ENCODE measurements around the gene TUBB3.

DNA sequence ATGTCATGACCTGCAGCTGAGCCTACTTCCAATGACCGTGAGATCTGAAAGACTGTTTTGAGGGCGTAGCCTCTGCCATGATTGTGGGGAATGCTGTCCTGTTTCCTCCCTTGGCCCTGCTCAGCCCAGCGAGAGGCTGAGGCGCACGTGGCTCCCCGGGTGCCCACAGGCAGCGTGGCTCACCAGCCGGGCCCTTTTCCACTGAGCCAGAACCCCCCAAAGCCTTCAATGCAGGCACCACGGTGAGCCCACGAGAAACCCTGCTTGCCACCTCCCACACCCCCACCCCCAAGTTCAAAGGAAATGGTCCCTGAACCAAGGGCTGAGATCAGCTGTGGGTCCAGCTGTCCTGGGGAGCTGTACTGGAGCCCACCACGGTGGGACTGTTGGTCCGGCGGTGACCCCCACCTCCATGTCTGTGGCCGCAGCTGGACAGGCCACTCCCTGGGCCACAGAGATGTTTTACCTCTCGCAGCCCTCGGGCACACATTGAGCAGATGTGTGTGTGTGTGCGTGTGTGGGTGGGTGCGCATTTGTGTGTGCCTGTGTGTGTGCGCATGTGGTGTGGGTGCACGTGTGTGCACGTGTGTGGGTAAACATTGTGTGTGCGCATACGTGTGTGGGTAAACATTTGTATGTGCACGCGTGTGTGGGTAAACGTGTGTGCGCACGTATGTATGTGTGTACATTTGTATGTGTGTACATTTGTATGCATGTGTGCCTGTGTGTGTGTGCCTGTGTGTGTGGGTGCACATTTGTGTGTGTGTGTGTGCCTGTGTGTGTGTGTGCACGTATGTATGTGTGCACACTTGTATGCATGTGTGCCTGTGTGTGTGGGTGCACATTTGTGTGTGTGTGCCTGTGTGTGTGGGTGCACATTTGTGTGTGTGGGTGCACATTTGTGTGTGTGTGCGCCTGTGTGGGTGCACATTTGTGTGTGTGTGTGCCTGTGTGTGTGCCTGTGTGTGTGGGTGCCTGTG is 9.4 kb upstream of the TUBB3 start:
- no peak for TF ChIP-seq CBX5 (IDR thresholded peaks at IDR 0.05; ENCODE audit: low read depth, low read length)
- TF ChIP-seq SUZ12 (IDR thresholded peaks at IDR 0.05; ENCODE audit: low read length), result no peak
- TF ChIP-seq SP2 (IDR thresholded peaks at IDR 0.05; ENCODE audit: low read length), result no peak
- TF ChIP-seq TBP (IDR thresholded peaks at IDR 0.05; ENCODE audit: low read depth, low read length), result no peak
- TF ChIP-seq, protein P1, sequence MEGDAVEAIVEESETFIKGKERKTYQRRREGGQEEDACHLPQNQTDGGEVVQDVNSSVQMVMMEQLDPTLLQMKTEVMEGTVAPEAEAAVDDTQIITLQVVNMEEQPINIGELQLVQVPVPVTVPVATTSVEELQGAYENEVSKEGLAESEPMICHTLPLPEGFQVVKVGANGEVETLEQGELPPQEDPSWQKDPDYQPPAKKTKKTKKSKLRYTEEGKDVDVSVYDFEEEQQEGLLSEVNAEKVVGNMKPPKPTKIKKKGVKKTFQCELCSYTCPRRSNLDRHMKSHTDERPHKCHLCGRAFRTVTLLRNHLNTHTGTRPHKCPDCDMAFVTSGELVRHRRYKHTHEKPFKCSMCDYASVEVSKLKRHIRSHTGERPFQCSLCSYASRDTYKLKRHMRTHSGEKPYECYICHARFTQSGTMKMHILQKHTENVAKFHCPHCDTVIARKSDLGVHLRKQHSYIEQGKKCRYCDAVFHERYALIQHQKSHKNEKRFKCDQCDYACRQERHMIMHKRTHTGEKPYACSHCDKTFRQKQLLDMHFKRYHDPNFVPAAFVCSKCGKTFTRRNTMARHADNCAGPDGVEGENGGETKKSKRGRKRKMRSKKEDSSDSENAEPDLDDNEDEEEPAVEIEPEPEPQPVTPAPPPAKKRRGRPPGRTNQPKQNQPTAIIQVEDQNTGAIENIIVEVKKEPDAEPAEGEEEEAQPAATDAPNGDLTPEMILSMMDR (IDR thresholded peaks at IDR 0.05; ENCODE audit: control extremely low read depth in 1 of 3, insufficient read depth in 1 of 3, low read depth in 1 of 3, low read length in 3 of 3), result no peak
- no peak for TF ChIP-seq CBX8 (IDR thresholded peaks at IDR 0.05; ENCODE audit: borderline replicate concordance, low read depth, low read length)
- no peak for TF ChIP-seq ZNF274 (IDR thresholded peaks at IDR 0.05; ENCODE audit: borderline replicate concordance, extremely low read depth, low read length)
- TF ChIP-seq USF2 (IDR thresholded peaks at IDR 0.05; ENCODE audit: low read length), result no peak
- TF ChIP-seq NRF1 (IDR thresholded peaks at IDR 0.05; ENCODE audit: low read depth, low read length), result no peak
